DND-41 (cell line): Measurements from ENCODE around the gene RETNLB.

Experiments used
- EZH2 ChIP-seq: IDR thresholded peaks from 3 replicates; pipeline ENCODE4 v1.6.1; 2012; ENCODE audit warnings: borderline replicate concordance, low read depth, mild to moderate bottlenecking, moderate library complexity, low read length, inconsistent platforms; ENCODE audit not compliant: severe bottlenecking
- TF ChIP-seq, protein P1 (sequence below): IDR thresholded peaks from 2 replicates; pipeline ENCODE4 v1.5.1; 2012; ENCODE audit warnings: borderline replicate concordance, low read length, moderate library complexity, mild to moderate bottlenecking; ENCODE audit not compliant: poor library complexity, severe bottlenecking; ENCODE audit errors: extremely low read depth

- TF ChIP-seq, protein P1, sequence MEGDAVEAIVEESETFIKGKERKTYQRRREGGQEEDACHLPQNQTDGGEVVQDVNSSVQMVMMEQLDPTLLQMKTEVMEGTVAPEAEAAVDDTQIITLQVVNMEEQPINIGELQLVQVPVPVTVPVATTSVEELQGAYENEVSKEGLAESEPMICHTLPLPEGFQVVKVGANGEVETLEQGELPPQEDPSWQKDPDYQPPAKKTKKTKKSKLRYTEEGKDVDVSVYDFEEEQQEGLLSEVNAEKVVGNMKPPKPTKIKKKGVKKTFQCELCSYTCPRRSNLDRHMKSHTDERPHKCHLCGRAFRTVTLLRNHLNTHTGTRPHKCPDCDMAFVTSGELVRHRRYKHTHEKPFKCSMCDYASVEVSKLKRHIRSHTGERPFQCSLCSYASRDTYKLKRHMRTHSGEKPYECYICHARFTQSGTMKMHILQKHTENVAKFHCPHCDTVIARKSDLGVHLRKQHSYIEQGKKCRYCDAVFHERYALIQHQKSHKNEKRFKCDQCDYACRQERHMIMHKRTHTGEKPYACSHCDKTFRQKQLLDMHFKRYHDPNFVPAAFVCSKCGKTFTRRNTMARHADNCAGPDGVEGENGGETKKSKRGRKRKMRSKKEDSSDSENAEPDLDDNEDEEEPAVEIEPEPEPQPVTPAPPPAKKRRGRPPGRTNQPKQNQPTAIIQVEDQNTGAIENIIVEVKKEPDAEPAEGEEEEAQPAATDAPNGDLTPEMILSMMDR, result no peak
- TF ChIP-seq EZH2, result no peak
These were observed 34.3 kb upstream of the RETNLB start for GRCh38 chr3:108791473-108791872.
